CD4-positive, alpha-beta T cell treated with Interleukin-15 for 1 hour (primary cell): ENCODE measurements around the gene PUDP.
"Not testable (repeated sequence)": the region's sequence is repeated elsewhere in the genome, so short reads cannot be mapped to it uniquely, and the experiment has no call there.

Experiments
- DNase-seq: peaks from one replicate; pipeline ENCODE4 v3.0.0-alpha.2; 2020

The PUDP gene

DNA sequence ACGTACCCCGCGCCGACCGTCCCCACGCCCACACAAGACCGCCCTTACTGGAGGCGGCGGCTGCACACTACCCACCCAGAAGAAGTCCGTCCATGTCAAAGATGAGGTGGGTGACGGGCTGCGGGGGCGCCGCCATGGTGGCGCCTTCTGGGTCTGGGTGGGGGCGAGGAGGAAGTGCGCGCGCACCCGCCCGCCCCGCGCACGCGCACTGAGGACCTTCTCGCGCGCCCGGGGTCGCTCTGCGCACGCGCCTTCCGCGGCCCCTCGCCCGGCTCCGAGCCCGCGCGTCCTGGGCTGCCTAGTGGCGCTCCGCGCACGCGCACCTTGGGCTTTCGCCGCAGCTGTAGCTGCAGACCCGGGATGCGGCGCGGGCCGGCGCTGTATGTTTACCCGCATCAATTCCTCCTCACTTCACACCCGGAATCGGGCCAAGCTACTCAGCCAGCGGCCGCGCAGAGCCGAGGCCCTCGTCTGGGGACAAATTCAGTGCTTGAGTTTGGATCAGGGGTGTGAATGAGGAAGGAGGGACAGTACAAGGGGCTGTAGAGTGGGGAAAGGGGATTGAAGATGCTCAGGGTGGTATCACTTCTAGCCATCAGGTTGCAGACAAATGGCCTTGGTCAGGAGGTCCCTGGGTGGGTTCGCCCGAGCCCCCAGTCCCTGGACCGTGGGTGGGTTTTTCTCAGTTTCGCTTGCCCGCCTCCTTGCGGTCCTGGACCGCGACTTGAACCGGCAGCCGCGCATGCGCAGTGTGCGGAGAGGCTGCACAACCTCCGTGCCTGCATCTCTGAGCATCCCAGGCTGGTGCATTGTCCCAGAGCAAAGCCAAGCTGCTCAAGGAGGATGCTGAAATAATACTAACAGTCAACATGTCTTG is at the start of gene PUDP:
Gene PUDP, minus strand, starts transcription at position 176 of the 877 bp plus-strand sequence. Its CDS starts 40 bp downstream, at position 136.
- peak; percentile 93 for DNase-seq

DNA sequence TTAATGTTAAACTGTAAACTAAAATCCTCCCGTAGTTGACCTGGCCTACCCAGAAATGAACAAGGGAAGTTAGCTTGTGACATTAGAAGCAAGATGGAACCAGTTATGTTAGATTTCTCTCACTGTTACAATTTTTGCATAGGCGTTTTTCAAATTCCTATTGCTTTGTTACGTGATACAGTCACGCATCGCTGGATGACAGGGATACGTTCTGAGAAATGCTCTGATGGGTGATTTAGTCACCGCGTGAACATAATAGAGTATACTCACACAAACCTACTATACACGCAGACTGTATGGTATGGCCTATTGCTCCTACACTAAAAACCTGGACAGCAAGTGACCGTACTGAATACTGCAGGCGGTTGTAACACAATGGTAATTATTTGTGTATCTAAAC is 46.7 kb upstream of the PUDP start:
- no peak for DNase-seq

DNA sequence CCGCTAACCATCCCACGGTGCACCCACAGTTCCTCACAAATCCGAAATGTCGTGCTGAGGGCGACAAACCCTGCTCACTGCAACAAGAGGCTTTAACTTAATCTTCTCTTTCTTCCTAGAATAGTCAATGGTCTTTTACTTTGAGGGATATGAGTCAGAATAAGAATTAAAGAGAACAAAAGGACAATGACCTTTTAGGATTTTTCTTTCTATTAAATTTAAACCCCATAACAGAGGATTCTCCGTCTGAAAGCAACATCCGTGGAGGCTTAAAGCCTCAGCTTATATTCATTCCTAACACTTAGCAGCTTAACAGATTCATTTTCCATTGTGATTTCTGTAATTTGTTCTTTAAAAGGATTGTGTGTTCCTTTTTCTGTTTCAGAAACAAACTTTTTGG is 44.9 kb upstream of the PUDP start:
- no peak for DNase-seq

DNA sequence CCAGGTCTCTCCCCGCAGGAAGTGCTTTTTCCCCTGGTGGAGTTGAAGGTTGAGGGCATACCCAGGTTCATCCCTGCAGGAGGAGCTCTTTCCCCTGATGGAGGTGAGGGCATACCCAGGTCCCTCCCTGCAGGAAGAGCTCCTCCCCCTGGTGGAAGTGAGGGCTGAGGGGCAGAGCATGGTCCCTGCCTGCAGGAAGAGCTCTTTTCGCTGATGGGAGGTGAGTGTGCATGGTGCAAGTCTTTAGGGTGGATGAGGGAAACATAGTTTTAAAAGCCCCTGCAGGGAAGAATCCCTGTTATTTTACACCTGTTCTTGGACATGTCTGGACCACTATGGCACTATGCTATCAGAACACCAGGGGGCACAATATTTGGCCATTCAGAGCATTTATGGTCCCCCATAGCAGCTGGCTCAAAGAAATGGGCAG is 43.7 kb upstream of the PUDP start:
- no peak for DNase-seq

DNA sequence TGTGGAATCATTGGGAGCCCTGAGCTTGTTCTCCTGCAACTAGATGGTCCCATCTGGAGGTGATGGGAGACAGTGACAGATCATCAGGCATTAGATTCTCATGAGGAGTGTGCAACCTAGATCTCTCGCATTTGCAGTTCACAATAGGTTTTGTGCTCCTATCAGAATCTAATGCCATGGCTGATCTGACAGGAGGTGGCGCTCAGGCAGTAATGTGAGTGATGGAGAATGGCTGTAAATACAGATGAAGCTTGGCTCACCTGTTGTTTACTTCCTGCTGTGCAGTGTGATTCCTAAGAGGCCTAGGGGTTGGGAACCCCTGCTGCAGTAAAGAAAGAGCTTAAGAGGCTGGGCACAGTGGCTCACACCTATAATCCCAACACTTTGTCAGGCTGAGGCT is 42.2 kb upstream of the PUDP start:
- DNase-seq: no peak

DNA sequence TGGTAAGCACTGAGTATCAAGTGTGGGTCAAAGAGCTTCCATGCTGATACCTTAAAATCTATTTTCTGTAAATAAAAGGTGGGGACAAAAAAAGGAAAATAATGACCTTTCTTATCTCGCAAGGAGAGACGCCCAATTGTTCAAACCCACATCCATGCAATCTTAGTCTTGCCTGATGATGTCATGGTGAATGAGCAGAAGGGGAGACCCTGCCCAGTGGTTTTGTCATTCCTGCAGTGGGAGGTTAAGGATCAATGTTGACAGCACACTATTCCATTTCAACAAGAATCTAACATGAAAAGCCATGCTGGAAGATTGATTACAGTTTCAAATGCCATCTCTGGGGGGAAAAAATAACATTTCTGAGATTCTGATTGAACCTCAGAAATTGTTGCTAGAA is 40.7 kb upstream of the PUDP start:
- DNase-seq: no peak

DNA sequence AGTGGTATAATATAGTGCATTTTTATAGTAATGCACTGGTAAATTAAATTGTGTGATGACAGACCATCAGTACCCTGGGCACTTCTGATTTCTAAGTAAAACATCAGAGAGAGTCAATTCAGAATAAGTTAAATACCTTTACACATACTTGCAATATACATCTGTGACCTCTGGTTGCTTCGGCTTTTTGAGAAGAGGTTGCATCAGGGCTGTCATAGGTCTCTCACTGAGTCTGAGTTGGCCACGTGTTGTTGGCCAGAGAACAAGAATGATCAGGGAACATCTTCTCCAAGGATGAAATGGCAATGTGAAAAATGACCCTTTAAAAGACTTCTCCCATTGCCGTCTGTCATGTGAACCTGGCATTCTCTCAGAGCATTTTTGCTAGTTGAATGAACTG is 36.9 kb upstream of the PUDP start:
- no peak for DNase-seq

DNA sequence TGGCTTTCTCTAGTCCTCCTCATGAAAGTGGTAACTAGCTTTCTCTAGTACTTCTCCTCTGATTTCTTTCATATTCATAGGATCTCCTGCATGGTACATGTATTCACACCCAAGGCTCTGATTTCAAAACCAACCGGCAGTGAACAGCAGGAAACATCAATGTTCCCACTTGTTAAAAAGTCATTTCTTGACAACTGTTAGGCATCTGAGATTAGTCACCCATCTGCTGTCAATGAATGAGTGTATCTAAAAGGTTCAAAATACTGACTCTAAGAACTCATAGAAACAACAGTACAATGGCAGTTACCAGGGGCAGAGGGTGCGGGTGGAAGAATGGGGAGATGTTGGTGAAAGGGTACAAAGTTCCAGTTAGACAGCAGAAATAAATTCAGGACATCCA is 31.5 kb upstream of the PUDP start:
- DNase-seq: no peak

DNA sequence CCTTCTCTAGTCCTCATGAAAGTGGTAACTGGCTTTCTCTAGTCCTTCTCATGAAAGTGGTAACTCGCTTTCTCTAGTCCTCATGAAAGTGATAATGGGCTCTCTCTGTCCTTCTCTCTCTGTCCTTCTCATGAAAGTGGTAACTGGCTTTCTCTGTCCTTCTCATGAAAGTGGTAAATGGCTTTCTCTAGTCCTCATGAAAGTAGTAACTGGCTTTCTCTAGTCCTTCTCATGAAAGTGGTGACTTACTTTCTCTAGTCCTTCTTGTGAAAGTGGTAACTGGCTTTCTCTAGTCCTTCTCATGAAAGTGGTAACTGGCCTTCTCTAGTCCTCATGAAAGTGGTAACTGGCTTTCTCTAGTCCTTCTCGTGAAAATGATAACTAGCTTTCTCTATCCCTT is 30.9 kb upstream of the PUDP start:
- DNase-seq: not testable (repeated sequence)

DNA sequence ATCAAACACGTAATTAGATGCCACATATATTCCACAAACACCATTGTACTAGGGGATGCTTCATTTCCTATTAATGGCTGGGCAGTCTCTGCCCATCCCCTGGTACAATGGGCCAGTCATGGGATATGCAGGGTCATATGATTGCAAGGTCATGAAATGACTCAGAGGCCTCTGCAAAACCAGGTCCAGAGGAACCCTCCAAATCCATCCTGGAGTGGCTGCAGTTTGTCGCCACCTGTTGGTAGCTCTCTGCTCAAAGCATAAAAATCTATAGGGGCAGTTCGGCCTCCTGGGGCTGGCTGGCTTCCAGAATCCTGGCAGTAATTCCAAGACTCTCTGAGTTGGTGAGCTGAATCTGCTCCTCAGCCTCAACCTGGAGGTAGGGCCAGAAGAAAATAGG is 22.9 kb upstream of the PUDP start:
- peak; percentile 23 for DNase-seq

DNA sequence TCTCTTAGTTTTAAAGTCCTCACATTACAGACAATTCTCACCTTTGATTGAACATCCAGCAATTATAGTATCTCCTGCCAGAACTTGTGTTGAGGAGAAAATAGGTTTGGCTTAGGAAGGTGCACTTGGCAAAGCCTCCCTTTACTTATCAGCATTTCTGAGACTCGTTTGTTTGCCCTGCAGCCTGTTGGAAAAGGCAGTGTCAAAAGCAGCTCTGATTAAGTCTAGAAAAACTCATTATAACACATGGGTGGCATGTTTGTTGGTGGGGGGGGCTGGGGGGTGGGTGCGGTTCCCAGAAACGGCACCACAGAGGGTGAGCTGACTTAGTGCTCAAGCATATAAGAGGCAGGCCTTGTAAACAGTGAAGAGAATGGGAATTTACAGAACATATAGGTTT is 21.7 kb upstream of the PUDP start:
- no peak for DNase-seq

DNA sequence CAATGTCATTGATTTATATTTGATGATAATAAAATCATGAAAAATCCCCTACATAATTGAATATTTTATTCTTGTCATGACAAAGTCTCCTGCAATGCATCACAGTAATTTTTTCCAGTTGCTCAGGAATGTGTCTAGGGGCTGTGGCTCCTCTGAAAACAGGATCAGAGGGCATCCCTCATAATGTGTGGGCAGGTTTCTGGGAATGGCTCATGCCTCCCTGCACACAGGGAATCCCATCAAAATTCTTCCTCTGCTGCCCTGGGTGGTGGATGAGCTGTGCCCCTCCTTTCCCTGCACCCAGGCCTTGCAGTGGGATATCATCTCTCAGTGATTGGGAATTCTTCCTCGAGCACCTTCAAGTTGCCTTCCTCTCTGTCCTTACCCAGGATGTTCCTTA is 20.4 kb upstream of the PUDP start:
- DNase-seq: no peak

DNA sequence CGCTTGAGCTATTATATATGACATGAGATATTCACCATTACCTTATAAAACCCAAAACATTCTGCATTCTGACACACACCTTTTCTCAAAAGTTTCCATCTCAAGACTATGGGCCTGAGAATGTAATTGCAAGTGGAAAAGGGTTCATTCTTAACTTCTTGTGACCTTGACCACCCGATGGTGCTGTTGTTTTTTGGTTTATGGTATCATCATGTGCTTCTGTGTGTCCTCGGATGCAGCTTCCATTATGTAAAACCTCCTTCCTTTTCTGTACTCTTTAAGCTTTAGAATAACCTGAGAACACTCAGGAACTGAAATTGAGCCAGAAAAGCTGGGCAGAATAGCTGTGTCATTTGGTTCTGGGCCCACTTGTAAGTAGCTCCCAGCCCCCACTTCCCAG is 16.2 kb upstream of the PUDP start:
- DNase-seq: no peak

DNA sequence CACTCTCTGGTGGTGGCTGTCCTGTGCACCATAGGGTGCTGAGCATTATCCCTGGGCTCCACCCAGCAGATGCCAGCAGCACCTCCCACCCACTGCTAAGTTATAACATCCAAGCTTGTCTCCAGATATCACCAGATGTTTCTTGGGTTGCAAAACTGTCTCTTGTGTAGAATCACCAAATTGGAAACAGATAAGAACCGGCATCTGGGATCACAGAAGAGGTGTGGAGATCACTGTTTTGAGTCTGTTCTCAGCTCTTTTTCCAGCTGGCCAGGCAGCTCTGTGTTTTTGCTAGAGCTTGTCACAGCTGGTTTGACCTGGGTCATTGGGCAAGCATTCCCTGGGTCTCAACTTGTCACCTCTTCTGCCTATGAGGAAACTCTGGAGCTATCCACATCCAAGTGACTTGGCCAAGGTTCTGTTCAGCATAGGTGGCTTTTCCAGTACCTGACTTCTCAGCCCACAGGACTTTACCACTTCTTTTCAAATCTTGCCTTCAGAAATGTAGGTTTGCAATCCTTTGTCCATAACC is 15.3 kb upstream of the PUDP start:
- no peak for DNase-seq

DNA sequence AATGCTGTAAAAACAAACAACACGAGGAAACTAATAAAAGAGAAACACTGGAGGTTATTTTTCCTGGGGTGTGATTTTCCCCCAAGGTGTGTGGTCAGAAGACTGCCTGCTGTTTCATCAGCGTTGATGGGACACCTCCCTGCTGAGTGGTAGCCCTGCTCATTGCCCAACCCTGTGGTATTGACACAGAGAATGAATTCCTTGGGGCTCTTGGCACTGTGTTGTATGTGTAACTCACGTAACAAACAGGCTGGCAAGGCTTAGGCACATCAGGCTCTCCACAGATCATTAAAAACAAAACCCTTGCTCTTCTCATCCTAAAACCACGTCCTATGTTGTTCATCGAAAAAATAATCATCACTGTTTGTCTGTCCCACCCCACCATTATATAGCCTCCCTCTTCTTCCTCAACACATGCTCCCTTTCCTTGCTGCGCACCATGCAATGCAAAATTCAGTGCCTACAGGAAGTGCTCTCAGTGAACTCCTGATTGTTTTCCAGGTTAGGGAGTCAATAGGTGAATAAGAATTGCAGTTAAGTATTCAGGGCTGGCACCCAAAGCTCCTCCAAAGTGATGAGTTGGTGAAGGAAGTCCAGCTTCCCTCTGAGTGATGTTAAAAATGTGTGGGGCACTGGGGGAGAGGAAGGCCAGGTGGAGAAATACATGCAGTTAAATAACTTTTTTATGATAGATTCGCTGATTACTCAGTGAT is 11.4 kb upstream of the PUDP start:
- DNase-seq: no peak

DNA sequence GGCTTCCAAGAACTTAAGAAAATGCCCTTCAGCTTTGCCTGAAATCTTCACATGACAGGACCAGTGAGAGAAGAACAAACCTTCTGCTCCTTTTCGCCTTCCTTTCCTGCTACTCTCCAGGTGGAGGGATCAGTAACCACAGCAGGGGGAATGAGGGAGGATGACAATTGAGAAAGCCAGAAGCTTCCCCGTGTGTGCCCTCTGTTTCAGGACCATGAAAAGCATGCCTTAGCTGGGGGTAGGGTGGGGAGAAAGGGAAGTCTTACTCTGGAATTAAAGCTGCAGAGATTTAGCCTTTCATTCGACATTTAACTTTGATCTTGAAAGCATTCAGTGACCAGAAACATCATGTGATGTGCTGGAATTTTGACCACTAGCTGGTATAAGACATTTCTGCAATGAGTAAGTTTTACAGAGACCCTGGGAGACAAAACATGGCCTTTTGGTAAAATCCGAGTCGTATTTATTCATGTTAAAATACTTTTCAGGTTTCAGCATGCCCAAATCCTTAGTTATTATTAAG is 10.6 kb upstream of the PUDP start:
- DNase-seq: no peak

DNA sequence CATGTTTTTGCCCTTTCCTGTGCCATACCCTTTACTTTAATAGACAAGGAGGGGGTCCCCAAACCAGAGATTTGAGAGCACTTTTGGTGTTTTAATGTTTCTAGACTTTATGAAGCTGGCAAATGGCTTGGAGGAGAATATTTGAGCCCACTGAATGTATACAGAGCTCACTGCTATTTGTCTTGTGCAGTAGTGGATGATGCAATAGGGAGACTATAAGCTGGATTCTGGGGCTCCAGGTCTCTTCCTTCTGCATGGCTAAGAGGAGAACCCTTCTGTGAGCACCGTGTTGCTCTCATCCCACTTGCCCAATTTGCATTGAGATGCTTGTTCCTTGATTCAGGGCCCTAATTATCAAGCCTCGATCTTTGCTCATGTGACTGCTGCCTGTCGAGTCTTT is 8.9 kb upstream of the PUDP start:
- no peak for DNase-seq

DNA sequence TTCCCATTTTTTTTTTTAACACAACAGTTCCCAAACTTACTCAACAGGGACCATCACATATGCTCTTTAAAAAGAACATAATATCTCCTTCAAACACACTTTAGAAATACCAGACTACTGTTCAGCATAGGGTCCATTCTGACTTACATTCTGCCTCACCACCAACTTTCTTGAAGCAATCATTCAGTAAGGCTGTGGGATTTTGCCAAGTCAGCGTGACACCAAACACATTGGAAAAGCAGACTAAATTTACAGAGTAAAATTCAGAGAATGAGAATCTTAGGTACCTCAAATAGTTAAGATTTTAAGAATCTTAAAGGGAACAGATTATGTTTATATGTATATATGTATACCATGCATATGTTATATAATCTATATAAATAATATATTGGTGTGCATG is 7.2 kb upstream of the PUDP start:
- no peak for DNase-seq

DNA sequence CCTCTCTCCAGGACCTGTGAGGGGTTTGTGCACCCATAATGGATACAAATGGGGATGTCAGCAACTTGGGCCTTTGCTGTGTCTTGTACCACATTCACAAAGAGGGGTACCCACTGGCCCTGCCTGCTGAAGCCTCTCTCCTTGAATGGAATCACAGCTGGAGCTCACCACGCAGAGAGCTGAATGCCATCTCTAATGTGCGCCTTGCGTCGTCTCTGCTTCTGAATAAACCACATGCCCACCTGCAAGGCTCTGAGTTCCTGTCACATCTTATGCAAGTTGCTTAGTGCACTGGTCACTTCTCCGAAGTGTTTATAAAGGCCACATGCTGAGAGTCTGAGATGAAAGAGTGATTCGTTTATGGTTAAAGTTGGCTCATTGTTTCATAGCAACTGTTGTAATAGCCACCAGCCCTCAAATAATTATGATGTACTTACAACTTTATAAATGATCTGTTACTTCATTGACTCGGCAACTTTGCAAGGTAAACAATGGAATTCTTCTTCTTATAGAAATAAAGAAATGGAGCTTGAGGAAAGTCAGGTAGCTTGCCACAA is 6.2 kb upstream of the PUDP start:
- DNase-seq: no peak

DNA sequence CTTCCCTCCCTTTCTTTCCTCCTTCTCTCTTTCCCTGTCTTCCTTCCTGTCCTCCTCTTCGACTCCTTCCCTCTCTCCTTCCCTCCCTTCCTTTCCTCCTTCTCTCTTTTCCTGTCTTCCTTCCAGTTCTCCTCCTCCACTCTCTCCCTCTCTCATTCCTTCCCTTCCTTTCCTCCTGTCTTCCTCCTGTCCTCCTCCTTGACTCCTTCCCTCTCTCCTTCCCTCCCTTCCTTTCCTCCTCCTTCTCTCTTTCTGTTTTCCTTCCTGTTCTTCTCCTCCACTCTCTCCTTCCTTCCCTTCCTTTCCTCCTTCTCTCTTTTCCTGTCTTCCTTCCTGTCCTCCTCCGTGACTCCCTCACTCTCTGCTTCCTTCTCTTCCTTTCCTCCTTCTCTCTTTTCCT is 5.3 kb upstream of the PUDP start:
- DNase-seq: no peak

DNA sequence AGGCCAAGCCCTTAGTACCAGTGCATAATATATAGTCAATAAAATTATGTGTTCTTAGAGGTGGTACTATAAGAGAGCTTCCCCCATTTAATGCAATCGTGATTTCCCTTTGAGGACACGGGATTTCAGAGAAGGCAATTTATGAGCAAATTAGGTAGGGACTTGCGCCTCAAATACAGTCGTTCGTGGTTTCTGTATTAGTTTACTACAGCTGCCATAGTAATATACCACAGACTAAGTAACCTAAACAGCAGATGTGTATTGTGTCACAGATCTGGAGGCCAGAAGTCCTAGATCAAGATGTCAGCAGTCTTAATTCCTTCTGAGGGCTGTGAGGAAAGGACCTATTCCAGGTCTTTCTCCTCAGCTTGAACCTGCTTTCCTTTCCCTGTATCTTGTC is 1.5 kb upstream of the PUDP start:
- no peak for DNase-seq

DNA sequence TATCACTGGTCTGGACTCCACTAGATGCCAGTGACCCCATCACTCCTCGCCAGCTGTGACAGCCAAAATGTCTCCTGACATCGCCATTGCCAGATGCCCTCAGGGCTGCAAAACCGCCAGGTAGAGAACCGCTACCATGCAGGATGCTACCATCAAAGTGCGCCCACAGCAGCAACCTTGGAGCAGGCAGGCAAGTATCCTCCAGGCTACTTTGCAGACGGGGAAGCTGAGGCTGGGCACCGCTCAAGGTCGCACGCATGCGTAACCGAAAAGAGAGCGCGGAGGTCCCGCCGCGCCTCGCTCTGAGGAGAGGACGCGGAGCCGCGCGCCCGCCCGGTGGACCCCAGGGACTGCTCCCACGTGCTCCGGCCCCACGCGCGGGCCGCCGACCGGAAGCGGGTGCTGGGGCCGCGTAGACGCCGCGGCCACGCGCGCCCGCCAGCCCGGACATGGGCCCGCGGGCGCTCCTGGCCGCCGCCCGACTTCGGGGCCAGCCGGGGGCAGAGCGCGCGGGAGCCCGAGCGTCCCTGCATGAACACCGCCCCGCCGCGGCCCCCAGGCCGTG is 458 bp downstream of the PUDP start, which contains the start of gene STS:
Gene STS, plus strand, starts transcription at position 300 of the 565 bp plus-strand sequence. CDS start 105,488 bp downstream, outside the sequence.
- DNase-seq: peak; percentile 45
